BE2C (cell line): ENCODE measurements around the gene ZNF496.

Source experiments
- DNase-seq: peaks from one replicate; pipeline ENCODE4 v3.0.0-alpha.2; 2020
- H3K27me3 ChIP-seq: fragments of 250-450 bp; sonication (Bioruptor Pico); 2 replicates; pipeline ENCODE4 v1.5.1; 2020; ENCODE audit warnings: mild to moderate bottlenecking
- H3K36me3 ChIP-seq: fragments of 250-450 bp; sonication (Bioruptor Pico); 2 replicates; pipeline ENCODE4 v1.5.1; 2020; ENCODE audit warnings: mild to moderate bottlenecking
- H3K4me1 ChIP-seq: fragments of 250-450 bp; sonication (Bioruptor Pico); 2 replicates; pipeline ENCODE4 v1.5.1; 2020
- H3K4me3 ChIP-seq: 2 replicates; pipeline ENCODE4 v1.5.1; 2011; ENCODE audit warnings: low read depth, low read length
- H3K9me3 ChIP-seq: fragments of 250-450 bp; sonication (Bioruptor Pico); 2 replicates; pipeline ENCODE4 v1.5.1; 2020
- CTCF ChIP-seq: IDR thresholded peaks from 2 replicates; pipeline ENCODE4 v1.5.1; 2012; ENCODE audit warnings: mild to moderate bottlenecking, low read depth, low read length

Gene ZNF496

GRCh38 chr1:247332623-247333361, 1.1 kb upstream of the ZNF496 start:
- no peaks in the 10 kb centered on the region for H3K27me3 ChIP-seq
- H3K9me3 ChIP-seq = no peaks in the 10 kb centered on the region
- H3K4me3 ChIP-seq = peak overlapping the region; percentile 90
- TF ChIP-seq CTCF = no peak
- peaks cover 9% of the 10 kb centered on the region for H3K4me1 ChIP-seq
- H3K36me3 ChIP-seq = peaks cover 32% of the 10 kb centered on the region
- no peak for DNase-seq

- Histone ChIP-seq H3K4me3 (peak overlapping the region; percentile 90), H3K27me3 (no peaks in the 10 kb centered on the region), H3K36me3 (peaks cover 38% of the 10 kb centered on the region), H3K9me3 (no peaks in the 10 kb centered on the region), H3K4me1 (peaks cover 9% of the 10 kb centered on the region)
- peak; percentile 70 for DNase-seq
- TF ChIP-seq CTCF = no peak
Observed at GRCh38 chr1:247332215-247332622, 552 bp upstream of the ZNF496 start.

- H3K36me3 ChIP-seq = peaks cover 46% of the 10 kb centered on the region
Observed at GRCh38 chr1:247331172-247331524, 519 bp downstream of the ZNF496 start.

GRCh38 chr1:247330548-247331171, 1.0 kb downstream of the ZNF496 start:
- DNase-seq = no peak
- no peak for TF ChIP-seq CTCF
- Histone ChIP-seq H3K4me3 (peak overlapping the region; percentile 90), H3K9me3 (no peaks in the 10 kb centered on the region), H3K36me3 (peaks cover 47% of the 10 kb centered on the region), H3K27me3 (no peaks in the 10 kb centered on the region), H3K4me1 (peaks cover 9% of the 10 kb centered on the region)

More at GRCh38 chr1:247331172-247331524, 519 bp downstream of the ZNF496 start:
- peak; percentile 78 for DNase-seq
- H3K4me3 ChIP-seq = peak overlapping the region; percentile 90
- TF ChIP-seq CTCF = no peak
- no peaks in the 10 kb centered on the region for H3K27me3 ChIP-seq
- no peaks in the 10 kb centered on the region for H3K9me3 ChIP-seq
- H3K4me1 ChIP-seq = peaks cover 9% of the 10 kb centered on the region

- Histone ChIP-seq H3K4me3 (no peak overlapping the region), H3K4me1 (peaks cover 5% of the 10 kb centered on the region), H3K9me3 (no peaks in the 10 kb centered on the region), H3K27me3 (no peaks in the 10 kb centered on the region), H3K36me3 (peaks cover 51% of the 10 kb centered on the region)
- DNase-seq = no peak
- no peak for TF ChIP-seq CTCF
Observed at GRCh38 chr1:247329097-247329617, 2.5 kb downstream of the ZNF496 start.

GRCh38 chr1:247328311-247328710, 3.4 kb downstream of the ZNF496 start:
- H3K36me3 ChIP-seq = peaks cover 47% of the 10 kb centered on the region
- H3K9me3 ChIP-seq = no peaks in the 10 kb centered on the region
- H3K4me1 ChIP-seq = peaks cover 3% of the 10 kb centered on the region
- H3K27me3 ChIP-seq = no peaks in the 10 kb centered on the region
- no peak overlapping the region for H3K4me3 ChIP-seq
- no peak for DNase-seq
- no peak for TF ChIP-seq CTCF
